Adipocyte (in vitro differentiated cells): ENCODE measurements around the gene ANKS1A.

Experiments used
- DNase-seq: peaks from one replicate; pipeline ENCODE4 v3.0.0-alpha.2; 2015; ENCODE audit warnings: low read depth
- H3K27me3 ChIP-seq: replicated peaks from 2 replicates; pipeline ENCODE4 v1.7.0; 2013; ENCODE audit warnings: mild to moderate bottlenecking, low read length, moderate library complexity; ENCODE audit not compliant: control insufficient read depth, insufficient read depth
- H3K36me3 ChIP-seq: 2 replicates; pipeline ENCODE4 v1.7.0; 2013; ENCODE audit warnings: low read length, mild to moderate bottlenecking, moderate library complexity; ENCODE audit not compliant: control insufficient read depth, insufficient read depth, severe bottlenecking
- H3K4me1 ChIP-seq: 2 replicates; pipeline ENCODE4 v1.7.0; 2013; ENCODE audit warnings: mild to moderate bottlenecking, low read length, moderate library complexity; ENCODE audit not compliant: control insufficient read depth, insufficient read depth
- H3K4me3 ChIP-seq: 2 replicates; pipeline ENCODE4 v1.7.0; 2013; ENCODE audit warnings: mild to moderate bottlenecking, low read length, moderate library complexity
- H3K9ac ChIP-seq: 2 replicates; pipeline ENCODE4 v1.7.0; 2013; ENCODE audit warnings: mild to moderate bottlenecking, low read length, moderate library complexity
- H3K9me3 ChIP-seq: 2 replicates; pipeline ENCODE4 v1.7.0; 2013; ENCODE audit warnings: mild to moderate bottlenecking, low read length, moderate library complexity; ENCODE audit not compliant: control insufficient read depth

The ANKS1A gene

DNA sequence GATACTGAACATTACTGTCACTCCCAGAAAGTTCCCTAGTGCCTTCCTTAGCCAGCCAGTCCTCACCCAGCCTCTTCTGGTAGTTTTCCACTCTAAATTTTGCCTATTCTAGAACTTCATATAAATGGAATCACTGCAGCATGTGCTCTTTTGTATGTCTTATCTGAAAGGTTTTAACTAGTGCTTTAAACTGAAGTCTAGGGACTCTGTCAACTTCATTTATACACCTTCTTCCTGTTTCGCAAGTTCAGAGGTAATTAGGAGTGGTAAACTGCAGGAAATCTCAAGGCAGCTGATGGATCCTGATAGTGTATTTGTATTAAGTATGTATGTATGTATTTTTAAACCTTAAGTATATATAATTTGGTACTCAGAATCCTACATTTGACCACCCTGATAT lies 157.8 kb downstream of the ANKS1A start:
- peak; percentile 34 for DNase-seq
- Histone ChIP-seq H3K9me3 (no peaks in the 10 kb centered on the region), H3K4me3 (peak overlapping the region; percentile 58), H3K4me1 (peaks cover 83% of the 10 kb centered on the region), H3K27me3 (no peaks in the 10 kb centered on the region), H3K9ac (peak overlapping the region; percentile 74), H3K36me3 (no peaks in the 10 kb centered on the region)

DNA sequence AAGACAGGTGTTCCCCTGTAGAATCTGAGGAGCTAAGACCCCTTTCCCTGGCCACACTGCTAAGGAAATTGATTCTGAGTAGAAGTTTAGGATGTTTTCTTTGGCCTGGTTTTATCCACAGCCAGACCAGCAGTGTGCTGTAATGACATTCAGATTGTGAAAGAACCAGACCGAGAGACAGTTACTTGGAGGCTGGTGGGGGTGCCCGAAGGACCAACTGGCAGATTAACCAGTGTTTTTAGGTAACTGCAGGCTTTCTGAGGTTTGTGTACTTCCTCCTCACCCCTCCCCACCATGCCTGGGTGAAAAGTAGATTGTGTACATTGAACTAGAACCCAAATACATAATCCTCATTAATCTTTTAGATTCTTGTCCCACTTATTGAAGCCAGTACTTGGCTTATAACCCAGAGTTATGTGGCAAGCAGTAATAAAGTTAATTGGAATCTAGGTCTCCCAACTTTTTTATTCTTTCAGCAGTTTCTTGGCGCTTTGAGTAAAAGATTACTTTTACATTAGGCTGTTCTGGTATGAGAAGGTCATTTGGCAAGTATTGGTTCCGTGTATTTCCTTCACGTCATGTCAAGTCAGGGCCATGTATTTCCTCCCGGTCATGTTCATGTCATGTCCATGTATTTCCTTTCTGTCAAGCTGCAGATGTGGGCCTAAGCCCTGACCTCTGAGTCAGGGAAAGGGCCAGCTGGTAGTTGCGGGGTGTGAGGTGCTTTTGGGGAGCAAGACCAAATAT lies 158.4 kb downstream of the ANKS1A start:
- H3K4me3 ChIP-seq: peak overlapping the region; percentile 58
- no peaks in the 10 kb centered on the region for H3K27me3 ChIP-seq
- H3K9ac ChIP-seq: peak overlapping the region; percentile 74
- peak; percentile 87 for DNase-seq
- H3K9me3 ChIP-seq: no peaks in the 10 kb centered on the region
- peaks cover 80% of the 10 kb centered on the region for H3K4me1 ChIP-seq
- no peaks in the 10 kb centered on the region for H3K36me3 ChIP-seq

DNA sequence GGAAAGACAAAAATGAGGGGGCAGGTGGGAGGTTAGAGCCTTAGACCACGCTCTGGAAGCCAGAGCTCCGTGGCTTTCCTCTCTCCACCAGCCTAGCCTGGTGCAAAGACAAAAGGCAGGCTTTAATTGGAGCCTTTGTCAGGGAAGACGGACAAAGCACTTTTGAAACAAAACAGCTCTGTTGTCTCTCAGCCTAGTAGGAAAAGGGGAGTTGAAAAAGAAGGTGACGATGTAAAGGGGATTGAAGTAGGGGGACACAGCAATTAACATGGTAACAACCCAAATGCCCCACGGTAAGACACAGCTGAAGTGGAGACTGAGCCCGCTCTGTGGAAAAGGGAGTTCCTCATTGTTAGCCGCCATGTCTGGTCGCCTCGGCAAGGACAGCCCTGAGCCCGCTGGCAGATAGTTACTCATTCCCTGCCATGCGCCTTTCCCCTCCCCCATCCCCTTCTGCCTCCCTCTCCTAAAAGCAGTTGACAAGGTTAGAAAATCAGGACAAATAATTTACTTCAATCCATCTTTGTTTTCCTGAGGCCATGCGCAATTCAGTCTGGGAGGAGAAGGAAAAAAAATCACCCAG lies 159.1 kb downstream of the ANKS1A start:
- Histone ChIP-seq H3K9ac (peak overlapping the region; percentile 74), H3K4me1 (peaks cover 83% of the 10 kb centered on the region), H3K4me3 (peak overlapping the region; percentile 58), H3K9me3 (no peaks in the 10 kb centered on the region), H3K36me3 (no peaks in the 10 kb centered on the region), H3K27me3 (no peaks in the 10 kb centered on the region)
- DNase-seq: no peak

DNA sequence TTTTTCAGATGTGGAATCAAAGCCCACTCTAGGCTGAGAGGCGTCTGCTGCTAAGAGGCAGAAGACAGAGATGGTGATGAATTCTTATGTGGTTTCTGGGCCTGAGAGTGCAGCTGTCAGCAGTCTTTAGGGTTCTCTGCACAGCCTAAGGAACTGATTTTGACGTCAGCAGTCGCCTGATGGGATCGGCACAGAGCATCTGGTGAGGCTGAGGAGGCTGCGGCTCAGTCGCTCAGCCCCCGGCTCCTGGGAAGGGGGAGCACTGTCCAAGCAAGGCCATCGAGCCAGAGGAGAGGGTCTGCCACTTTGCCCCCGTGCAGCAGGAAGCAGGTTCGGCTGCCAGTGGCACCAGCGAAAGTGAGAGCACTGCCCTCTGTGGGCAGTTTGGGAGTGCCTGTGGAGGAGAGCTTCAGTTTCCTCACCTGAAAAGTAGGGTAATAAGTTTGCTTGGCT lies 159.6 kb downstream of the ANKS1A start:
- no peak for DNase-seq
- Histone ChIP-seq H3K4me1 (peaks cover 83% of the 10 kb centered on the region), H3K36me3 (no peaks in the 10 kb centered on the region), H3K27me3 (no peaks in the 10 kb centered on the region), H3K4me3 (no peak overlapping the region), H3K9ac (peak overlapping the region; percentile 74), H3K9me3 (no peaks in the 10 kb centered on the region)

DNA sequence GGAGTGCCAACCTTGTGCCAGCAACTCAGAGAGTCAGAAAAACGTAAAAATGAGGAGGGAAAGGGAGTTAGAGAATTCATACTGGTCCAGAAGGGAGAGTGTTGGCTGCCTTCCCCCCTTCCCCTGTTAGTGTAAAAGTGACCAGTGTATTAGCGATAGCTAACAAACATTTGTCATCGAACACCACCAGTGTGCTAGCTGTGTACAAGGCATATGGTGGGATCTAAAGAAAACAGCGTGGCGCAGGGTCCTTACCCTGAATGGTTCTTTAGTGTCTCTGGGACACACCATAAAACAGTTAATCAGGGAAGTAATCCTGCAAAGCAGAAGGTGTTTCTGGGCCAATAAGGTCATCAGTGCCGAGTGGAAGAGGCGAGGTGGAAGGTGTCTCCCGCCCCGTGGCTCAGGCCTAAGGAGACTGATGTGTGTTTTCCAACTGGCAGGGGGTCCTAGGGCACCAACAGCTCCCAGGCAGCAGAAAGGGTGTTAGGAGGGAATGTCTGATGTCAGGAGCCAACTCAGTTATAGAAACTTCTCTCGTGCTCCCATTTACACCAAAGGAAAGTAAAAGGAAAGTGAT lies 160.2 kb downstream of the ANKS1A start:
- H3K9me3 ChIP-seq: no peaks in the 10 kb centered on the region
- H3K27me3 ChIP-seq: no peaks in the 10 kb centered on the region
- H3K4me1 ChIP-seq: peaks cover 78% of the 10 kb centered on the region
- DNase-seq: no peak
- H3K4me3 ChIP-seq: no peak overlapping the region
- H3K36me3 ChIP-seq: no peaks in the 10 kb centered on the region
- H3K9ac ChIP-seq: no peak overlapping the region

DNA sequence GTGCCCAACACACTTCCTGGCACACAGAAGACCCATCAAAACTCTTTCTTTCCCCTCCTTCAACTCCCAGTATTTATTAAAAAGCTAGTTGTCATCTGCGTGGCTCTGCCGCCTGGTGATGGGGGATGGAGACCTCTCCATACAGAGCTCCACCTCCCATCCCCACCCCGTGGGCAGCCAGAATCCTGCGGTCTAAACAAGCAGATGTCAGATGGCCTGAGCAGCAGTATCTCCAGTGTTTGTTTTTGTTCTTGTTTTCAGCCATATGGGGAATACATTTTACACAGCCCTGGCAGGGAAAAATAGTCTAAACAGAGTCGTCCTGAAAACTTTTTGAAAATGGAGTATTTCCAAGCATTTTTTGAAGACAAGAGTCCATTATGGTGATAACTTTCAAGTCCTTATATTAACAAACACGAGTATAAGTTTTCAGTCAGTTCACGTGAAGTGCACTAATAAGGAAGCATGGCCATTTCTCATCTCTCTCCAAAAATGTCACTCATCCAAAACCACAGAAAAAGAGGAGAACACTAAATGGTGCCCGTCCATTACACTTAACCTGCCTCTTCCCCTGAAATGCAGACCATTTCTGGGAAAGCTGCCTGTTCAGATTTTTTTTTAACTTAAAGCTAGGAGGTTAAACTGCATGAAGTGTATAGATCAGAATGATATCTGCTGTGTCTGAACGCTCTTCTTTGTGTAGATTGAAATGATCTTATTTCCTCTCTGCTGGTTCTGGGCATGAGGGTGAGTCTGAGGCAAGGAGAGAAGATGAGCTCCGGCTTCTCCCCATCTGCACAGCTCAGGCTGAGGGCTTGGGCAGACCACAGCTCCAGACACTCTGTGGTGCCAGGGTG lies 161.1 kb downstream of the ANKS1A start:
- no peak overlapping the region for H3K9ac ChIP-seq
- DNase-seq: peak; percentile 64
- no peaks in the 10 kb centered on the region for H3K36me3 ChIP-seq
- H3K4me1 ChIP-seq: peaks cover 69% of the 10 kb centered on the region
- H3K4me3 ChIP-seq: no peak overlapping the region
- H3K9me3 ChIP-seq: no peaks in the 10 kb centered on the region
- H3K27me3 ChIP-seq: no peaks in the 10 kb centered on the region

DNA sequence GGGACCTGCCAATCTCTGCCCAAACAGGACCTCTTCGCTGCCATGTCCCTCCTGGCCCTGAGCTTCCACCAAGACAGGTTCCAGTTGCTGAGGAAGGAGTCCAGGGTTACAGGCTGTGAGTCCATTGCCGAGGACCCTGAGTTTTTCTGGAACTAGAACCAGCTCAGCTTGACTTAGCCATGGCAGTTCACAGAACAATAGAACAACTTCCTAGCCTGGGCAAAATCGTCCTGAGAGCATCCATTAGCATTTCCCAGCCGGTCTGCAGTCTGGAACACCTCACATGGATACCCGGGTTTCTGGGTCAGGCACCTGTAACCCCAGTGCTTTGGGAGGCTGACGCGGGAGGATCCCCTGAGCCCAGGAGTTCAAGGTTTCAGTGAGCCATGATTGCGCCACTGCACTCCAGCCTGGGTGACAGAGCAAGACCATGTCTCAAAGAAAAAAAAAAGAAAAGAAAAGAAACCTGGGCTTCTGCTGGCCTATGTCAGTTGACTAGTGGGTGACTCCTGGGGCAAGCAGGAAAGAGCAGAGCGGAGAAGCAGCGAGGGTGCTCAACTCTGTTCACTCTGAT lies 161.8 kb downstream of the ANKS1A start:
- Histone ChIP-seq H3K9ac (no peak overlapping the region), H3K4me1 (peaks cover 62% of the 10 kb centered on the region), H3K27me3 (no peaks in the 10 kb centered on the region), H3K4me3 (no peak overlapping the region), H3K9me3 (no peaks in the 10 kb centered on the region), H3K36me3 (no peaks in the 10 kb centered on the region)
- DNase-seq: no peak

DNA sequence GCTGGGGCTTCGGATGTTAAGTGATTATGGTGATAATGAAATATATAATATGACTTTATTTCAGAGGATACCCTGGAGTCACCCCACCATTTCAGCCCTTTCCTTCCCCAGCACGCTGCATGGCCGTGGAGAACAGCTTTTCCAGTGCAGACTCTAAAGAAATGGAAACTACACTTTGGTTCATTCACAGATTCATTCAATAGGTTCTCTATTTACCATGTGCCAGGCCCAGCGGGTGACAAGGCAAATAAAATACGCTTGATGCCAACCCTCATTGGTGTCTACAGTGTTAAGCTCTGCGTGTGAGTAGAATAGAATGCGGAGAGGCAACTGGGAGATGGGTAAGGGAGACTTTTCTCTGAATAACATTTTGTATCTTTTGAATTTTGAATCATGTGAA lies 162.3 kb downstream of the ANKS1A start:
- no peak for DNase-seq
- Histone ChIP-seq H3K27me3 (no peaks in the 10 kb centered on the region), H3K4me3 (no peak overlapping the region), H3K36me3 (no peaks in the 10 kb centered on the region), H3K9me3 (no peaks in the 10 kb centered on the region), H3K9ac (no peak overlapping the region), H3K4me1 (peaks cover 57% of the 10 kb centered on the region)

DNA sequence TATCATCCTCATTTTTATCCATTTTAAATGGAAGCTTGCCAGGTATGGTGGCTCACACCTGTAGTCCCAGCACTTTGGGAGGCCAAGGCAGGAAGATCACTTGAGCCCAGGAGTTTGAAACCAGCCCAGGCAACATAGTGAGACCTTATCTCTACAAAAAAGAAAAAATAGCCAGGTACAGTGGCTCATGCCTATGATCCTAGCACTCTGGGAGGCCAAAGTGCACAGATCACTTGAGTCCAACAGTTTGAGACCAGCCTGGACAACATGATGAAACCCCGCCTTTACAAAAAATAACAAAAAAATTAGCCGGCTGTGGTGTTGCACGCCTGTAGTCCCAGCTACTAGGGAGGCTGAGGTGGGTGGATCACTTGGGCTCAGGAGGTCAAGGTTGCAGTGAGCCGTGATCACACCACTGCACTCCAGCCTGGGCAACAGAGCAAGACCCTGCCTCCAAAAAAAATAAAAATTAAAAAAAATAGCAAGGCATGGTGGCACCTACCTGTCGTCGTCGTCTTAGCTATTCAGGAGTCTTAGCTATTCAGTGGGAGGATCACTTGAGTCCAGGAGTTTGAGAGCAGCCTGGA lies 163.0 kb downstream of the ANKS1A start:
- H3K9me3 ChIP-seq: no peaks in the 10 kb centered on the region
- H3K9ac ChIP-seq: no peak overlapping the region
- no peaks in the 10 kb centered on the region for H3K36me3 ChIP-seq
- H3K27me3 ChIP-seq: no peaks in the 10 kb centered on the region
- DNase-seq: no peak
- no peak overlapping the region for H3K4me3 ChIP-seq
- peaks cover 50% of the 10 kb centered on the region for H3K4me1 ChIP-seq

DNA sequence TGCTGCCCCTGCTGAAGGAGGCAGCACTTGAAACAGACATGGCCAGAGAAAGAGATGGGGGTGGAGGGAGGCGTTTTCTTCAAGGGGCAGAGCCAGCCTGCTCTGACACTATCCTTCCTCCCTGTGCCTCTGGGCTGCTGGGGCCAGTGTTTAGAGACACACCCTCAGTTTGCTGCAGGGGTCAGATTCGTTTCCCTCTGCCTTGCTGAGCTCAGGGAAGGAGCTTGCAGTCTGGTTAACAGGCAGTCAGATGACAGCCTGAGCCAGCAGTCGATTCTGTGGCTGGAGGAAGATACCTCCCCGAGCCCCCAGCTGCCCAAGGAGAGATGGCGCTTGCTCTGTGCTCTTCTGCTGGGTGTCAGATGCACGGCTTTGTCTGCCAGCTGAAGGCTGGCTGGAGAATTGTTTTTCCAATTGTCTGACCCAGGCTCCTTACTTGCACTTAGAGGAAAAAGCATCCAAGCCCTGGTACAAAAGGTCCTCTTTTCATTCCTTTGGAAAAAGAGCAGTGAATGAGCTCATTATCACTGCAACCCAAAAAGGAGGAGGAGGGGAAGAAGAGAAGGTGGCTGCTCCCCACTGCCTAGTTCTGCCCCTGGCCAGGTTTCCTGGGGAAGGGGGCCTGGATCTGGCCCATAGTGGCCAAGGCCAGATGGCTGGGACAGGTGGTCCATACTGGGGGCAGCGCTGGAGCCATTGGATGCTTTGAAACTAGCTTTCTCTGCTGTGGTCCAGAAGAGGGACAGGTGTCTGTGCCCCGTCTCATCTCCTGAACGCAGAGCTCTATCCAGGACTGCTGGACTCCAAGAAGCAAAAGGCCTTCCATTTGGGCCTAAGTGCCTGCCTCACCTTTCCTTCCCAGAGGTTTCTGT lies 163.9 kb downstream of the ANKS1A start:
- DNase-seq: peak; percentile 75
- H3K4me1 ChIP-seq: peaks cover 41% of the 10 kb centered on the region

More for the DNA sequence above, 163.9 kb downstream of the ANKS1A start:
- H3K36me3 ChIP-seq: no peaks in the 10 kb centered on the region
- H3K9ac ChIP-seq: peak overlapping the region; percentile 8
- no peaks in the 10 kb centered on the region for H3K27me3 ChIP-seq
- H3K4me3 ChIP-seq: no peak overlapping the region
- H3K9me3 ChIP-seq: no peaks in the 10 kb centered on the region
